SU-DHL-6 (cell line): ENCODE measurements around the gene HUS1B.
"Not testable (repeated sequence)": the region's sequence is repeated elsewhere in the genome, so short reads cannot be mapped to it uniquely, and the experiment has no call there.

Source experiments
- H2AFZ ChIP-seq: fragments of 200-600 bp; sonication (generic); 2 replicates; pipeline ENCODE4 v1.6.1; 2014; ENCODE audit warnings: low read depth, mild to moderate bottlenecking, moderate library complexity, mixed read lengths, antibody characterized with exemption, low read length; ENCODE audit not compliant: severe bottlenecking
- H3F3A ChIP-seq: fragments of 200-600 bp; shearing (Covaris generic); 2 replicates; pipeline ENCODE4 v1.6.0; 2016; ENCODE audit warnings: antibody characterized with exemption, mild to moderate bottlenecking; ENCODE audit not compliant: insufficient read depth
- H3K27ac ChIP-seq: fragments of 200-600 bp; sonication (generic); 2 replicates; pipeline ENCODE4 v1.5.1; 2016; ENCODE audit warnings: low read depth, mild to moderate bottlenecking, low read length, moderate library complexity, mixed read lengths
- H3K27me3 ChIP-seq: fragments of 200-600 bp; sonication (generic), shearing (Covaris generic); 2 replicates; pipeline ENCODE4 v1.6.0; 2014; ENCODE audit warnings: mild to moderate bottlenecking, low read length
- H3K36me3 ChIP-seq: fragments of 200-600 bp; sonication (generic); 2 replicates; pipeline ENCODE4 v1.6.1; 2014; ENCODE audit warnings: mild to moderate bottlenecking, low read length, mixed read lengths
- H3K4me2 ChIP-seq: fragments of 300-600, 200-600 bp; shearing (Covaris generic), sonication (generic); 2 replicates; pipeline ENCODE4 v1.6.0; 2014; ENCODE audit warnings: low read length, low read depth, mild to moderate bottlenecking; ENCODE audit not compliant: poor library complexity, severe bottlenecking
- H3K4me3 ChIP-seq: fragments of 200-600 bp; sonication (generic); 2 replicates; pipeline ENCODE4 v1.5.1; 2014; ENCODE audit warnings: antibody characterized with exemption, low read length, mild to moderate bottlenecking, mixed read lengths; ENCODE audit not compliant: insufficient read depth, poor library complexity, severe bottlenecking
- H3K79me2 ChIP-seq: fragments of 200-600 bp; sonication (generic); 2 replicates; pipeline ENCODE4 v1.6.1; 2014; ENCODE audit warnings: mild to moderate bottlenecking, low read length, moderate library complexity; ENCODE audit not compliant: insufficient read depth
- H3K9ac ChIP-seq: fragments of 200-600 bp; sonication (generic); 2 replicates; pipeline ENCODE4 v1.7.0; 2014; ENCODE audit warnings: mild to moderate bottlenecking, low read length
- H3K9me2 ChIP-seq: fragments of 200-600 bp; sonication (generic); replicated peaks from 2 replicates; pipeline ENCODE4 v1.6.1; 2014; ENCODE audit warnings: low read length; ENCODE audit not compliant: insufficient read depth
- H3K9me3 ChIP-seq: fragments of 200-600 bp; sonication (generic); 2 replicates; pipeline ENCODE4 v1.6.1; 2014; ENCODE audit warnings: low read length, mixed read lengths; ENCODE audit not compliant: insufficient read depth
- H4K20me1 ChIP-seq: fragments of 200-600 bp; sonication (generic); 2 replicates; pipeline ENCODE4 v1.6.1; 2014; ENCODE audit warnings: low read depth, mild to moderate bottlenecking, antibody characterized with exemption, low read length, moderate library complexity, mixed read lengths
- EZH2phosphoT487 ChIP-seq: fragments of 200-600 bp; sonication (generic), shearing (Covaris generic); conservative IDR thresholded peaks from 2 replicates; pipeline ENCODE4 v1.6.1; 2018; ENCODE audit warnings: mild to moderate bottlenecking, antibody characterized with exemption, low read length, moderate library complexity, mixed read lengths
- TF ChIP-seq, protein P1 (sequence below): fragments of 200-600 bp; sonication (generic); IDR thresholded peaks from one replicate; pipeline ENCODE4 v1.5.1; 2017; ENCODE audit warnings: antibody characterized with exemption, mild to moderate bottlenecking, low read length, moderate library complexity; ENCODE audit not compliant: insufficient read depth, poor library complexity, severe bottlenecking

The HUS1B gene

GRCh38 chr6:674406-674805 is 17.5 kb upstream of the HUS1B start:
- Histone ChIP-seq H2AFZ (no peak overlapping the region), H3K4me3 (no peak overlapping the region), H3K4me2 (no peak overlapping the region), H4K20me1 (no peaks in the 10 kb centered on the region), H3K9me2 (no peaks in the 10 kb centered on the region), H3K36me3 (peaks cover 5% of the 10 kb centered on the region; the same call in 1 of the 2 replicates), H3K9ac (no peak overlapping the region), H3K27ac (no peak overlapping the region), H3F3A (no peaks in the 10 kb centered on the region), H3K9me3 (peaks cover 8% of the 10 kb centered on the region; the same call in 1 of the 2 replicates), H3K27me3 (no peaks in the 10 kb centered on the region), H3K79me2 (peaks cover 67% of the 10 kb centered on the region)
- TF ChIP-seq, protein P1, sequence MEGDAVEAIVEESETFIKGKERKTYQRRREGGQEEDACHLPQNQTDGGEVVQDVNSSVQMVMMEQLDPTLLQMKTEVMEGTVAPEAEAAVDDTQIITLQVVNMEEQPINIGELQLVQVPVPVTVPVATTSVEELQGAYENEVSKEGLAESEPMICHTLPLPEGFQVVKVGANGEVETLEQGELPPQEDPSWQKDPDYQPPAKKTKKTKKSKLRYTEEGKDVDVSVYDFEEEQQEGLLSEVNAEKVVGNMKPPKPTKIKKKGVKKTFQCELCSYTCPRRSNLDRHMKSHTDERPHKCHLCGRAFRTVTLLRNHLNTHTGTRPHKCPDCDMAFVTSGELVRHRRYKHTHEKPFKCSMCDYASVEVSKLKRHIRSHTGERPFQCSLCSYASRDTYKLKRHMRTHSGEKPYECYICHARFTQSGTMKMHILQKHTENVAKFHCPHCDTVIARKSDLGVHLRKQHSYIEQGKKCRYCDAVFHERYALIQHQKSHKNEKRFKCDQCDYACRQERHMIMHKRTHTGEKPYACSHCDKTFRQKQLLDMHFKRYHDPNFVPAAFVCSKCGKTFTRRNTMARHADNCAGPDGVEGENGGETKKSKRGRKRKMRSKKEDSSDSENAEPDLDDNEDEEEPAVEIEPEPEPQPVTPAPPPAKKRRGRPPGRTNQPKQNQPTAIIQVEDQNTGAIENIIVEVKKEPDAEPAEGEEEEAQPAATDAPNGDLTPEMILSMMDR, result no peak
- TF ChIP-seq EZH2phosphoT487, result no peak

DNA sequence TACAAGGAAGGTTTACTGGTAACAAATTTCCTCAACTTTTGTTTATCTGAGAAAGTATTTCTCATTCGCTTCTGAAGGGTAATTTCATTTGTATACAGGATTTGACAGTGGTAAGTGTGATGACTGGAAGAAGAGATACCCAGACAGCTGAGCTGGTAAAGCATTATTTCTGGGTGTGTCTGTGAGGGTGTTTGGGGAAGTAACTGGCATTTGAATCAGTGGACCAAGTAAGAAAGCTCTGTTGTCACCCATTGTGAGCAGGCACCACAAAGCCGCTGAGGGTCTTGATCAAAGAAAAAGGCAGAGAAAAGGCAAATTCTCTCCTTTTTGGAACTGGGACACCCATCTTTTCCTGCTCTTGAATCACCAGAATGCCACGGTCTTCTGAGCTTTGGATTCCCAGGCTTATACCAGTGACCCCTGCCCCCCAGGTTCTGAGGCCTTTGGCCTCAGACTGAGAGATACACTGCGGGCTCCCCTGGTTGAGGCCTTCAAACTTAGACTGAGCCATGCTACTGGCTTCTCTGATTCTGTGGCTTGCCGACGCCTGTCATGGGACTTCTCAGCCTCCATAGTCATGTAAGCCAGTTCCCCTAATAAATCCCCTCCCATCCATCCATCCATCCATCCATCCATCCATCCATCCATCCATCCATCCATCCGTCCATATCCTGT is 10.5 kb upstream of the HUS1B start:
- H3K9me3 ChIP-seq, result peaks cover 6% of the 10 kb centered on the region; the same call in 1 of the 2 replicates
- H3K27ac ChIP-seq, result no peak overlapping the region
- no peak overlapping the region for H3K9ac ChIP-seq
- peaks cover 3% of the 10 kb centered on the region; the same call in 1 of the 2 replicates for H4K20me1 ChIP-seq
- H3K27me3 ChIP-seq, result no peaks in the 10 kb centered on the region
- TF ChIP-seq, protein P1, result no peak
- TF ChIP-seq EZH2phosphoT487, result no peak
- H3K36me3 ChIP-seq, result peaks cover 2% of the 10 kb centered on the region; the same call in 1 of the 2 replicates
- peaks cover 37% of the 10 kb centered on the region for H3K79me2 ChIP-seq
- no peaks in the 10 kb centered on the region for H3K9me2 ChIP-seq
- H3F3A ChIP-seq, result no peaks in the 10 kb centered on the region
- no peak overlapping the region for H3K4me2 ChIP-seq
- no peak overlapping the region for H3K4me3 ChIP-seq
- no peak overlapping the region for H2AFZ ChIP-seq

DNA sequence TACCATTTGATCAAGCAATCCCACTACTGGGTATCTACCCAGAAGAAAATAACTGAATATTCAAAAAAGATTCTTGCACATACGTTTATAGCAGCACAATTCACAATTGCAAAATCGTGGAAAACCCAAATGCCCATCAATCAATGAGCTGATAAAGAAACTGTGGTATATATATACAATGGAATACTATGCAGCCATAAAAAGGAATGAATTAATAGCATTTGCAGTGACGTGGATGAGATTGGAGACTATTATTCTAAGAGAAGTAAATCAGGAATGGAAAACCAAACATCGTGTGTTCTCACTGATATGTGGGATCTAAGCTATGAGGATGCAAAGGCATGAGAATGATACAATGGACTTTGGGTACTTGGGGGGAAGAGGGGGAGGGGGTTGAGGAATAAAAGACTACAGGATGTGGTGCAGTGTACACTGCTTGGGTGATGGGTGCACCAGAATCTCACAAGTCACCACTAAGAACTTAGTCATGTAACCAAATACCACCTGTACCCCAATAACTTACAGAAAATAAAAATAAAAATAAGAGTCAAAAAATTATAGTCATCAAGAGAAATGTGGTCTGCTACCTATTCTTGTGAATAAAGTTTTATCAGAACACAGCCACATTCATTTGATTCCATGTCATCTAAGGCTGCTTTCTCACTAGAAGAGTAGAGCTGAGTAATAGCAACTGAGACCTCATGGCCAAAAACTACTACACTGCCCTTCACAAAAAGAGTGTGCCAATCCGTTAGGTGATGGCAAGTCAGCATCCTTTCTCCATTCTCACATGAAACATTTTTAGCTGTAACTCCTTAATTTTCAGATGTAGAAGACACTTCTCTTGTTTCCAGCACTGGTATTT is 8.7 kb upstream of the HUS1B start:
- no peak overlapping the region for H3K27ac ChIP-seq
- H2AFZ ChIP-seq, result no peak overlapping the region
- H3K9me3 ChIP-seq, result peaks cover 3% of the 10 kb centered on the region; the same call in 1 of the 2 replicates
- no peak overlapping the region for H3K9ac ChIP-seq
- no peak overlapping the region for H3K4me2 ChIP-seq
- H3K36me3 ChIP-seq, result no peaks in the 10 kb centered on the region
- no peaks in the 10 kb centered on the region for H3K27me3 ChIP-seq
- peaks cover 8% of the 10 kb centered on the region; the same call in 1 of the 2 replicates for H4K20me1 ChIP-seq
- no peaks in the 10 kb centered on the region for H3F3A ChIP-seq
- TF ChIP-seq EZH2phosphoT487, result no peak
- TF ChIP-seq, protein P1, result no peak
- H3K79me2 ChIP-seq, result peaks cover 43% of the 10 kb centered on the region
- H3K4me3 ChIP-seq, result no peak overlapping the region
- no peaks in the 10 kb centered on the region for H3K9me2 ChIP-seq

- H3K9ac ChIP-seq, H3K4me2 ChIP-seq, H4K20me1 ChIP-seq, H3K27ac ChIP-seq, H3K9me2 ChIP-seq, H2AFZ ChIP-seq, H3K36me3 ChIP-seq, H3K9me3 ChIP-seq, H3K27me3 ChIP-seq, H3F3A ChIP-seq, H3K4me3 ChIP-seq: not testable (repeated sequence)
- peaks cover 46% of the 10 kb centered on the region for H3K79me2 ChIP-seq
Measured at GRCh38 chr6:663788-664187, 6.9 kb upstream of the HUS1B start.
